GM18526 (cell line): ENCODE results near the gene CDH13.

Experiments
- POLR2A ChIP-seq: IDR thresholded peaks from 3 replicates; pipeline ENCODE4 v1.6.1; 2011; ENCODE audit not compliant: insufficient read length; ENCODE audit errors: extremely low read depth

Gene CDH13

GRCh38 chr16:83095941-83096692 is 469.3 kb downstream of the CDH13 start:
- TF ChIP-seq POLR2A, result no peak

GRCh38 chr16:83098536-83098935 is 471.8 kb downstream of the CDH13 start:
- no peak for TF ChIP-seq POLR2A

- no peak for TF ChIP-seq POLR2A
Observed at GRCh38 chr16:83100679-83101078, 473.9 kb downstream of the CDH13 start.

- TF ChIP-seq POLR2A, result no peak
Observed at GRCh38 chr16:83102336-83102735, 475.6 kb downstream of the CDH13 start.

GRCh38 chr16:83105279-83106077 is 478.7 kb downstream of the CDH13 start:
- TF ChIP-seq POLR2A, result no peak

- no peak for TF ChIP-seq POLR2A
Observed at GRCh38 chr16:83109490-83110125, 482.8 kb downstream of the CDH13 start.

GRCh38 chr16:83110269-83110668 is 483.5 kb downstream of the CDH13 start:
- TF ChIP-seq POLR2A, result no peak

GRCh38 chr16:83113317-83113716 is 486.5 kb downstream of the CDH13 start:
- TF ChIP-seq POLR2A, result no peak

GRCh38 chr16:83113811-83114210 is 487.0 kb downstream of the CDH13 start:
- no peak for TF ChIP-seq POLR2A

GRCh38 chr16:83115491-83116232 is 488.9 kb downstream of the CDH13 start:
- no peak for TF ChIP-seq POLR2A

GRCh38 chr16:83116274-83116892 is 489.6 kb downstream of the CDH13 start:
- no peak for TF ChIP-seq POLR2A

- no peak for TF ChIP-seq POLR2A
Observed at GRCh38 chr16:83117810-83118209, 491.0 kb downstream of the CDH13 start.

- TF ChIP-seq POLR2A, result no peak
Observed at GRCh38 chr16:83118365-83118764, 491.6 kb downstream of the CDH13 start.

GRCh38 chr16:83125999-83126568 is 499.3 kb downstream of the CDH13 start:
- TF ChIP-seq POLR2A, result no peak
